Smooth muscle cell of the brain vasculature (primary cell): Measurements from ENCODE around the gene TMEM132D.

ENCODE experiments used
- DNase-seq: peaks from one replicate; pipeline ENCODE4 v3.0.0-alpha.2; 2012; ENCODE audit warnings: low read depth, low spot score

TMEM132D gene

GRCh38 chr12:129660946-129661345 is 242.9 kb downstream of the TMEM132D start:
- DNase-seq, result no peak

GRCh38 chr12:129659961-129660622 is 243.7 kb downstream of the TMEM132D start:
- DNase-seq, result peak; percentile 29

- no peak for DNase-seq
Measured at GRCh38 chr12:129657179-129657578, 246.6 kb downstream of the TMEM132D start.

GRCh38 chr12:129651951-129652350 is 251.9 kb downstream of the TMEM132D start:
- DNase-seq, result no peak

DNA sequence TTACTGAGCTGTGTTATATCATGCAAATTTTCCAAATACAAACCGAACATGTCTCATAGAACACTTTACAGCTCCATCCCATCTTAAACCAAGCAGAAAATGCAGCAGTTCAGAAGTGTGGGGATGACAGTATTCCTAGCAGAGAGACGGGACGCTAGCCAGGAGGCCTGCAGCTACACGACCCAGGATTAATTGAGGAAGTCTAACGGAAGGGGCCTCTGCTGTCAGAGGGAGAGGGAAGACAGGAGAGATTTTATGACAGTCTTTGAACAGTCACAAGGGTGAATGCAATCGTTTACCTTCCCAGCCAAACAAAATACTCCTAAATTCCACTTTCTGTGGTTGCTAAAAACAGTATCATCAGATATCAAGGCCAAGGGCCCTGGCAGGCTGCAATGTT is 261.9 kb downstream of the TMEM132D start:
- DNase-seq, result no peak

DNA sequence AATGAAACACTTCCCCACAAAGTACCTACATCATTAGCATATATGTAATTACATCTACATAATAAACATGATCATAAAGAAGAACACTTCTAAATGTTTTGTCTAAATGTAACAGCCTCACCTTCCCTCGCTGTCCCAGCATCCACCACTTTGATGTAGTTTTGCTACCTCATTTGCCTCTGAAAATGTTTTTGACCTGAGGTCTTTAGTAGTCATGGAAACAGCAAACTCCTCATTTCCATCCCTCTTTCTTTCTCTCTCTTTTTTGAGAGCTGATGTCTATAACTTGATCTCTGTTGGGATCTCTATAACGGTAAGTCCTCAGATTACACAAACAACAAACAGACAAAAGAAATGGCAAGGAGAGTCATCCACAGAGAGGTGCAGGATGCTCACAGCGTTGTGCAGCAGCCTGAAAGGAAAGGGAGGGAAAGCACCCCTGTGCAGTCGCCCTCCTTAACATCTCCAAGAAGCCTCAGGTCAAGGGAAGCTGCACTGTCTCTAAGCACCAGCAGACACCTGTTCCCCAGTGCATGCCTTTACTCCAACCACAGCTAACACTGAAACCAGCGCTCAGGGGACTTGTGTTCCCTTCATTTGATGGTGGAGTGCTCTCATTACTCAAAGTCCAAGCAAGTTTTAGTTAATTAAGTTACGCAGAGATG is 268.7 kb downstream of the TMEM132D start:
- no peak for DNase-seq

DNA sequence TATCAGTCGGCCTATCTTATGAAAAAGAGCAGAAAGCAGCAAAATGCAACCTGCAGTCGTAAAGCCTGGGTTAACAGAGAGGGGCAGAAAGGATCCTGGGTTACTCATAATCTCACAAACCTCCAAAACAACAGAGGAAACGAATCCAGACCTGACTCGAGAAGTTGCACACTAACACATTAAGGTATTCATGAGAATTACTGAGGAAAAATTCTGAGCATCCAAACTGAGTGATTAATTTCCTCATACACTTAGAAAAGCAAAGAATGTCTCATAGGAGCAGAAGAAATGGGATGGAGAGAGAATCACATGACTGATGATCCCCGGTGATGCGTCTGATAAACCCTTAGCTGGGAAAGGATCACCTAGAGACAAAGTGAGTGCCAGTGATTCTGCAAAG is 272.5 kb downstream of the TMEM132D start:
- DNase-seq, result no peak

GRCh38 chr12:129629901-129630300 is 273.9 kb downstream of the TMEM132D start:
- DNase-seq, result no peak

- DNase-seq, result no peak
Measured at GRCh38 chr12:129622566-129622965, 281.3 kb downstream of the TMEM132D start.

DNA sequence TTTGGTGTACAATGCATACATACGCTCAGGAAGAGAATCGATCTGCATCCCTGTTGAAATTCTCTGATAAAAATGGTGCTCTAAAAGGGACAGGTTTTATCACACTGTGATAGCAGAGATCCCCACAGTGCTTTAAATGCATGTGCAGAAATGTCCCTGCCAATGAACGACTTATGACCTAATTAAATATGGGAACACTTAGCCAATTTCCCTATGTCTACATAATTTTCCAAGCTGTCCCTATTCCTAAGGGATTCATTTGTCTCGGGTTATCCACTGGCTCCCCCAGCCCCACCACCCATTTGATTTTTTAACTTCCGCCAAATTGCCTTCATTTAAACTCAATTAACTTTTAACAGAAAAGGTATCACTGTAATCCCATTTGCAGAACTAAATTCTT is 284.6 kb downstream of the TMEM132D start:
- no peak for DNase-seq

DNA sequence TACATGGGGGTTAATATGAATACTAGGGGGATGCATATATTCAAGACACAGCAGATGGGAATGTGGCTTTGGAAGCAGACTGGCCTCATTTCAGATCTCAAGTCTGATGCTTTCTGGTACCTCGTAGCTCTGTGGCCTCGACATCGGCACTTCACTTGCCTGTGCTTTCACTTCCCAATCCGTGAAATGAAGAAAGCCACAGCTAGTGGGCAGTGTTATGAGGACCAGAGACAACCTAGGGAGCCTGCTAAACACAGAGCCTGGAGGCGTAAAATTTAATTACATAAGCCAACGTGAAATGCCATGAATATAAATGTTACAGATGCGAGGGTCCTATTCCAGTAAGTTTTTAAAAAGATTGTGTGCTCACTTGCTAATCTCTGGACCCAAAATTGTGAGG is 286.0 kb downstream of the TMEM132D start:
- DNase-seq, result no peak

DNA sequence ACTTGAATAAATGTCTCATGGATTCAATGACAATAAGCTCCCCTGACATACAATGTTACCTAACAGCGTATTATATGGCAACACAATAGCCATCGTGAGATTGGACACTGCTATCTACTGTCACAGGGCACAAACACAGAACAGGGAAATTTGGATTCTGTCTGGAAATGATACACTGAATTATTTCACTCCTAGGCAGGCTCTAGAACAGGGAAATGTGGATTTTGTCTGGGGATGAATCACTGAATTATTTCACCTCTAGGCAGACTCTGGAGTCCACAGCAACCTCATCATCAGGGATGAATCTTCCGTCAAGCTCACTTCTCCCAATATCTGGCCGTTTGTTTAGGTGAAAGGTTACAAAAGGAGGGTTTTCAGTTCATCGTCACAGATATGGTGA is 288.8 kb downstream of the TMEM132D start:
- no peak for DNase-seq

DNA sequence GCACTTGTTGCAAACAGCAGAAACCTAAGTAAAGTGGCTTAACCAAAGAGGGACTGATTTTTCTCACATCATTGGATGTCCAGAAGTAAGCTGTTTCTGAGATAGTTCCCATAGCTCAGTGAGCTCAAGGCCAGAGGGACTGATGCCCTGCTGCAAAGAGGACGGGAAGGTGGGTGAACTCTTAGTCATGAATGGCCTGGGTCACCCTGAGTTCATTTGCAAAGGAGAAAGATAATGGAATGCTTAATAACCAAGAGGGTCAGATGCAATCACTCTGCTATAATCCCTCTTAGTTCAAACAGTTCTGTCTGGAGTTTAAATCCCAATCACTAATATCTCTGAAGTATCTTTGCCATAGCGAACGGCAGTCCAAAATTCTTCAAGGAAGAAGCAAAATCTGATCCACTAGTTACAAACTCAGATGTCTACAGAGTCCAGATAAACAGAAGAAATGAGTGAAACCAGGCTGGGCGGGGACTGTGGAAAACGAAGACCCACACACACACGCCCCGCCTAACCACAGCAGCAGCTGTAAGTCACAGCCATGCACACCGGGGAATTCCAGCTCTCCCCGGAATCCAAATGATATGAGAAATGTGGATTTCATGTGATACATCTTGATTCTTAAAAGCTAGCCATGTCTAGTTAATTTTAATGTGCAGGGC is 289.5 kb downstream of the TMEM132D start:
- DNase-seq, result no peak

- DNase-seq, result no peak
Measured at GRCh38 chr12:129613314-129613713, 290.5 kb downstream of the TMEM132D start.

GRCh38 chr12:129610601-129611120 is 293.2 kb downstream of the TMEM132D start:
- no peak for DNase-seq

DNA sequence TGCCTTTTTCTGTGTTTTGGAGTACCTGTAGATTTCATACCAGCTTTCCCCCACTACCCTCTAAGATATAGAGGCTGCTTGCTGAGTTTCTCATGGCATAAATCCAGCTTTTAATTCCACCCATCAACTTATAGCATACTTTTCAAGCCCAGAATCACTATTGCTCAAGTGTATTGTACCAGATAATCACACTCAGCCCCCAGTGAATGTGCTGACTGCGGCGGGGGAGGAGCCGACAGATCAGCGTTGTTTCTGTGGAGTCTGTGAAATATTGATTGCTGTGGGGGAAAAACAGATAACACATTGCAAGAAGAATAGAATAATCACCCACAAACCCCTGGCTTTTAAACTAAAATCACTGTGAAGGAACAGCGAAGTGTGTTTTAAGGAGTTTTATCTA is 296.1 kb downstream of the TMEM132D start:
- no peak for DNase-seq

DNA sequence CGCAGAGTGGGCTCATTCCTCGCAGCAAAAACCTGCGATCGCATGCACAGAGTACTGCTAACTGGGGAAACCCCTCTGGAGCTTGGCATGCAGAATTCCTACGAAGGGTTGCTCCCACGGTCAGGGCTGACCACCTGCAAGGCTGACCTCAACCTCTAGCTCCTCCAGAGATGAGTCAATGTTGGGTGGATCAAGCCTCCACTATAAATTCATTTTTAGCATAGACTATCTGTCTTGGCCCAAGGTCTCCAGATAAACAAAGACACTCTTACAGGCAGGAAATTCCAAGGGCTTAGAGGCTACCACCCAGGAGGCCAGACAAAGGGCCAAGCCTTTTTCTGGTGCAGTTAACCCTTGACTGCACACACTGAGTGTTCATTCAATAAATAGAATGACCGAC is 296.5 kb downstream of the TMEM132D start:
- DNase-seq, result peak; percentile 86

- no peak for DNase-seq
Measured at GRCh38 chr12:129606239-129606638, 297.6 kb downstream of the TMEM132D start.

GRCh38 chr12:129605666-129606065 is 298.2 kb downstream of the TMEM132D start:
- DNase-seq, result peak; percentile 71

- DNase-seq, result no peak
Measured at GRCh38 chr12:129604506-129604905, 299.3 kb downstream of the TMEM132D start.

DNA sequence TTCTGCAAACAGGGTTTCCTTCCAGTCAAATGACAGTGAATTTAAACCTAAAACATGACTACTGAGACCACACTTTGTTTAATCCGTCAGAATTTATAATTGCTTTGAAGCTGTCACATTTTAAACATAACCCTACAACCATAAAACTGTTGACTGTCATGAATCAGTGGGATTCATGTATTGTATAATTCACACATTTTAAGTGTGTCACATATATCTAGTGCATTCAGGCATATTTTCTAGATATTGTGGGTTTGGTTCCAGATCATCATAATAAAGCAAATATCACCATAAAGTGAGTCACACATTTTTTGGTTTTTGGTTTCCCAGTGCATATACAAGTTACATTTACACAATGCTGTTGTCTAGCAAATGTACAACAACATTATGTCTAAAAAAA is 304.4 kb downstream of the TMEM132D start:
- DNase-seq, result no peak

- DNase-seq, result no peak
Measured at GRCh38 chr12:129594098-129594497, 309.7 kb downstream of the TMEM132D start.

DNA sequence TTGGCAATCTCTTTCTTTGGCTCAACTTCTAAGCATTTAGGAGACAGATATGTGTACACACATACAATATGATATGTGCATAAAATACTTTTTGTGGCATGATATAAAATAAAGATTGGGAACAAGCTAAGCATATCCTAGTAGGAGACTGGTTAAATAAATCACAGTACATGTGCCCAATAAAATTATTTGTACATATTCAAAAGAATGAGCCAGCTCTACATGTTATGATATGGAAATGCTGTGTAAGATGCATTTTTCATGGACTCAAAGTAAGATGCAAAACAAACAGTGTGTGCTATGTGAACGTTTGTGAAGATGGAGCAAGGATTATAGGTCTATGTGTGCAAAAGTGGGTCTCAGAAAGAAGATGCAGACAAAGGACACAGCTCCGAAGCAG is 311.4 kb downstream of the TMEM132D start:
- DNase-seq, result no peak
